ENCODE data around the gene CFAP74.
A peak's percentile ranks its signal among the peaks of the same experiment; 100 is the strongest.

CFAP74 gene

DNA sequence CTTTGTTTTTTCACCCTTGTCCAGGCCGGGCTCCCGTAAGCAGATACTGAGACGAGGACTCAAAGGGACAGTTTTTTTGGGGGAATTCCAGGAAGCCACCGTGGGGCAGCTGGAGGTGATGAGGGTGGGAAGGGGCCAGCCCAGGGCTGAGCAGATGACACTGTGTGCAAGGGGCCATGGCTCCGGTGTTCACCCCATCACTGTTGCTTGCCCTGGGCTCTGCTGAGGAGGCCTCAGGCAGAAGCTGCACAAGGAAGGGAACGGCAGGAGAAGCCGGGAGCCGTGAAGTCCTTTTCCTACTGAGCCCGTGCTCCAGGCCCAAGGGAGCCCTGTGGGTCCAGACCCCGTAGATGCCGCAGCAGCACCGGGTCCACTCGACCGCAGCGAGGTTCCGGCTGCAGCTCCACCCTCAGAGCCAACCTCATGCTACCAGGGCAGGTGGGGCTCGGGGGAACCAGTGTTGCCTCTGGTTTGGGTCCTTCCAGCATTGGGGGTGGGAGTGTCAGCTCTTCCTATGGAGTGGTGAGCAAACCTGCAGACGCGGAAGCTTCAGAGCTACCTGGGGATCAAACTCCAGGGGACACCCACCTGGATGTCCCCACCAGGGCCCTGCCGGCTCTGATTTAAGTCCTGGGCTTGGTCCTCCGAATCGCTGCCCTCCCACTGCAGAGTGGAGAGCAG, 92.8 kb downstream of the CFAP74 start:
- Mint-ChIP-seq H3K9me3 (no peaks in the 10 kb centered on the region), H3K27ac (peak overlapping the region; percentile 70), H3K4me3 (peak overlapping the region; percentile 73), H3K36me3 (no peaks in the 10 kb centered on the region), H3K27me3 (peaks cover 29% of the 10 kb centered on the region), H3K4me1 (peaks cover 19% of the 10 kb centered on the region)
- ATAC-seq, result no peak

DNA sequence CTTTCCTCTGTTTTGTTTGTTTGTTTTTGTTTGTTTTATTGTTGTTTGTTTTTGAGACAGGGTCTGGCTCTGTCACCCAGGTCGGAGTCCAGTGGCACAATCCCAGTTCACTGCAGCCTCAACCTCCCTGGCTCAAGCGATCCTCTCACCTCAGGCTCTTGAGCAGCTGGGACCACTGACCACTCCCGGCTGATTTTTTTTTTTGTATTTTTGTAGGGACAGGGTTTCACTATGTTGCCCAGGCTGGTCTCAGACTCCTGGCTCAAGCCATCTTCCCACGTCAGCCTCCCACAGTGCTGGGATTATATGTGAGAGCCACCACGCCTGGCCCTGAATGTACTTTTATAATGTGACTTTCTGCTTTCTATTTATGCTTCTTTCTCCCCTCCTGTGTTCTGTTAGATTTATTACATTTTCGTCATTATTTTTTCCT, 93.5 kb downstream of the CFAP74 start:
- Mint-ChIP-seq H3K36me3 (no peaks in the 10 kb centered on the region), H3K27me3 (peaks cover 28% of the 10 kb centered on the region), H3K4me3 (peak overlapping the region; percentile 73), H3K9me3 (no peaks in the 10 kb centered on the region), H3K27ac (peak overlapping the region; percentile 70), H3K4me1 (peaks cover 19% of the 10 kb centered on the region)
- no peak for ATAC-seq

GRCh38 chr1:1908506-1908791, 95.1 kb downstream of the CFAP74 start:
- Mint-ChIP-seq H3K36me3 (no peaks in the 10 kb centered on the region), H3K4me1 (peaks cover 19% of the 10 kb centered on the region), H3K9me3 (no peaks in the 10 kb centered on the region), H3K27me3 (peaks cover 12% of the 10 kb centered on the region), H3K4me3 (peak overlapping the region; percentile 74), H3K27ac (peak overlapping the region; percentile 70)
- peak; percentile 5 for ATAC-seq

GRCh38 chr1:1907098-1907736, 96.4 kb downstream of the CFAP74 start:
- H3K9me3 Mint-ChIP-seq, result no peaks in the 10 kb centered on the region
- peaks cover 8% of the 10 kb centered on the region for H3K27me3 Mint-ChIP-seq
- peak; percentile 6 for ATAC-seq

GRCh38 chr1:1906185-1907097, 97.1 kb downstream of the CFAP74 start:
- Mint-ChIP-seq H3K4me1 (peaks cover 19% of the 10 kb centered on the region), H3K27me3 (peaks cover 3% of the 10 kb centered on the region), H3K9me3 (no peaks in the 10 kb centered on the region), H3K4me3 (peak overlapping the region; percentile 18), H3K36me3 (no peaks in the 10 kb centered on the region), H3K27ac (peak overlapping the region; percentile 70)
- peak; percentile 42 for ATAC-seq

More at GRCh38 chr1:1907098-1907736, 96.4 kb downstream of the CFAP74 start:
- Mint-ChIP-seq H3K4me1 (peaks cover 19% of the 10 kb centered on the region), H3K27ac (peak overlapping the region; percentile 70), H3K4me3 (peak overlapping the region; percentile 74), H3K36me3 (no peaks in the 10 kb centered on the region)

- Mint-ChIP-seq H3K27me3 (no peaks in the 10 kb centered on the region), H3K27ac (no peak overlapping the region), H3K36me3 (no peaks in the 10 kb centered on the region), H3K9me3 (no peaks in the 10 kb centered on the region), H3K4me3 (no peak overlapping the region), H3K4me1 (peaks cover 8% of the 10 kb centered on the region)
- no peak for ATAC-seq
Measured at GRCh38 chr1:1903224-1903623, 100.4 kb downstream of the CFAP74 start.

DNA sequence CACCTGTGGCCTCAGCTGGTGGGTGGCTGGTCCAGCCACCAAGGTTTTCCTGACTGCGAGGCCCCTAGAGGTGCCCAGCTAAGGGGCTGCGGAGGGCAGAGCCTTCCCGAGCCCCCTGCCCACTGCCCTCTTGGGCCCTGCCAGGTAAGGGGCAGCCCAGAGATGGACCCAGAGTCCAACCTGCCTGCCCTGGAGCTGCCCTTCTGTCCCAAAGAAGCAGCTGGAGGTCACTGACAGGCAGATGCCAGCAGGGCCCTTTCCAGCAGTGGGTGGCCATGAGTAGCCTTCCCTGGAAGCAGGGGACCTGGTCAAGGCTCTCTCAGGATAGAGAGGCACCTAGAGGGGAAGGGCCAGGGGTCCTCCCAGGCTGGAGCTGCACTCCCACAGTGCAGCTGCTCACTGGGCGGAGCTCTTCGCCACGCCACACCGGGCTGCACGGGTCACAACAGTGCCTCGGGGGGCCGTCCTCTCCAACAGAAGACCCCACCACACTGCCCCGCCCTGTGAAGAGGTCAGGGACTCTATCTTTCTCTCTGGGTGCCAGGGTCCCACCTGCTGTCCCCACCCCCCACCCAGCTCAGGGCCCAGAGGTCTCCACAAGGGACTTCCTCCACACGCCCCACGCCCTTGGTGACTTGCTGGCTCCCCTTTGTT, 101.8 kb downstream of the CFAP74 start:
- no peaks in the 10 kb centered on the region for H3K9me3 Mint-ChIP-seq
- H3K36me3 Mint-ChIP-seq, result no peaks in the 10 kb centered on the region
- H3K4me3 Mint-ChIP-seq, result no peak overlapping the region
- no peaks in the 10 kb centered on the region for H3K27me3 Mint-ChIP-seq
- ATAC-seq, result no peak
- H3K4me1 Mint-ChIP-seq, result peaks cover 15% of the 10 kb centered on the region
- H3K27ac Mint-ChIP-seq, result no peak overlapping the region

GRCh38 chr1:1900883-1901640, 102.5 kb downstream of the CFAP74 start:
- Mint-ChIP-seq H3K9me3 (no peaks in the 10 kb centered on the region), H3K27me3 (no peaks in the 10 kb centered on the region), H3K36me3 (no peaks in the 10 kb centered on the region), H3K4me1 (peaks cover 14% of the 10 kb centered on the region), H3K27ac (no peak overlapping the region), H3K4me3 (no peak overlapping the region)
- no peak for ATAC-seq

GRCh38 chr1:1899967-1900327, 103.6 kb downstream of the CFAP74 start:
- Mint-ChIP-seq H3K36me3 (no peaks in the 10 kb centered on the region), H3K27ac (no peak overlapping the region), H3K9me3 (no peaks in the 10 kb centered on the region), H3K4me1 (peaks cover 23% of the 10 kb centered on the region), H3K4me3 (no peak overlapping the region), H3K27me3 (no peaks in the 10 kb centered on the region)
- ATAC-seq, result no peak

DNA sequence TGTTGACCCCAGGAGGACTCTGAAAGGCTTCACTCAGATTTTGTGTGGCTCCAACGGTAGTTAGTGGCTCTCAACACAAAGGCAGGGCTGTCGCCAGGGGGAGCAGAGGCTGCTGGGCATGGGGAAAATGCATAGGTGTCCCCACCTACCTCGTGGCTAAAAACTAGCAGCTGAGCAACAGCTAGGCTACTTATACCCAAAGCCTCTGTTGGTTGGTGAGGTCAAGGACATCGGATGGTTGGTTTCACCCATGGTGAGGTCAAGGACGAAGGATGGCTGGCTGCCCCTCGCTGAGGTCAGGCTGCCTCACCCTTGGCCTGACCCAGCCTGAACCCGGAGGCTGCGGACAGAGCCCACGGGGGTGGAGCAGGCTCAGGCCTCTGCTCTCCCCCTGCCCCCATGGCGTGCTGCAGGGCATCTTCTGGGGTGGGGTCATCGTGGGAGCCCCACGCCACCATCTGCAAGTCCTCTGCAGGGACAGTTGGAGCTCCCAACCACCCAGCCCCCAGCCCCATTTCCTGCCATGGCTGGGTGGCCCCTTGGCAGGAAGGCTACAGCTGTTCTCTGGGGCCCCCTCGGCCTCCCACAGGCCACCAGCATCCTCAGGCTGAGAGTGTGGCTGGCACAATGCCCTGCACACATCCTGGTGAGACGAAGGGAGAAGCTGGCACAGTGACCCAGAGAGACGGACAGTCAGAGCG, 104.2 kb downstream of the CFAP74 start:
- no peaks in the 10 kb centered on the region for H3K36me3 Mint-ChIP-seq
- peak; percentile 25 for ATAC-seq
- no peak overlapping the region for H3K27ac Mint-ChIP-seq
- H3K4me1 Mint-ChIP-seq, result peaks cover 28% of the 10 kb centered on the region
- no peak overlapping the region for H3K4me3 Mint-ChIP-seq
- no peaks in the 10 kb centered on the region for H3K9me3 Mint-ChIP-seq
- no peaks in the 10 kb centered on the region for H3K27me3 Mint-ChIP-seq

- ATAC-seq, result no peak
- Mint-ChIP-seq H3K4me1 (peaks cover 35% of the 10 kb centered on the region), H3K4me3 (no peak overlapping the region), H3K27me3 (no peaks in the 10 kb centered on the region), H3K9me3 (no peaks in the 10 kb centered on the region), H3K36me3 (no peaks in the 10 kb centered on the region), H3K27ac (no peak overlapping the region)
Measured at GRCh38 chr1:1898246-1898933, 105.2 kb downstream of the CFAP74 start.

- Mint-ChIP-seq H3K27me3 (no peaks in the 10 kb centered on the region), H3K27ac (peak overlapping the region; percentile 77), H3K9me3 (no peaks in the 10 kb centered on the region), H3K36me3 (no peaks in the 10 kb centered on the region), H3K4me3 (no peak overlapping the region), H3K4me1 (peaks cover 54% of the 10 kb centered on the region)
- ATAC-seq, result peak; percentile 2
Measured at GRCh38 chr1:1895456-1896336, 107.9 kb downstream of the CFAP74 start.

DNA sequence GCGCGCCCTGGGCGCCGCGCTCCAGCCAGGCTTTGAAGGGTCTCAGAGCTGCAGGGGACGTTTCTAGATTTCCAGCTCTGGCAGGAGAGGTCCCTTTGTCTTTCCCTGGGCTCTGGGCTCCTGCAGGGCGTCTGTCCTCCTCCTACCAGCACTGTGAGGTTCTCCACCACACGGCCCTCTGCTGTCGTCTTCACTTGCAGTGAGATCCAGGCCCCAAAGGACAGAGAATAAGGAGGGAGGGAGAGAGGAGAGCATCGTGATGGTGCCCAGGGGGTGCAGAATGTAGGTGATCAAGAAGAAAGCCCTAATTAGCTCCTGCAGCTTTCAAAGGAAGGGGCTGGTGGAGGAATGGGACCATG, 108.5 kb downstream of the CFAP74 start:
- Mint-ChIP-seq H3K4me1 (peaks cover 54% of the 10 kb centered on the region), H3K9me3 (no peaks in the 10 kb centered on the region), H3K27ac (peak overlapping the region; percentile 77), H3K36me3 (no peaks in the 10 kb centered on the region), H3K27me3 (no peaks in the 10 kb centered on the region), H3K4me3 (peak overlapping the region; percentile 16)
- no peak for ATAC-seq
